Endothelial cell of umbilical vein (primary cell): ENCODE results near the gene SLC24A3. TPM values are rescaled to one million over a fixed set of nuclear protein-coding genes. Genes with fewer than 3 reads are reported as not detected.

Experiments used
- BruUV-seq: library from RNA; stranded (reverse); fragments of 400-500 nt; replicated peaks from 2 replicates; lab custom pipeline; 2021; lab: Mats Ljungman, UMichigan
- CTCF ChIA-PET: fragments of 300-600, 350-600 bp; sonication (Branson Sonifier 250); formaldehyde crosslinking; loops from one replicate; lab custom pipeline; 2021; ENCODE audit warnings: antibody characterized with exemption, inconsistent platforms; lab: Charles Lee
- POLR2A ChIA-PET: fragments of 300-600, 350-600 bp; sonication (Branson Sonifier 250); formaldehyde crosslinking; loops from one replicate; lab custom pipeline; 2021; ENCODE audit warnings: antibody characterized with exemption, inconsistent platforms; lab: Charles Lee
- DNase-seq: peaks from one replicate; pipeline ENCODE4 v3.0.0-alpha.2; 2011; ENCODE audit warnings: low read depth, low spot score
- FAIRE-seq: peaks from 2 replicates; lab custom pipeline; 2011; peaks lifted over from hg19 to GRCh38; lab: Jason Lieb, UNC
- H2AFZ ChIP-seq: 2 replicates; pipeline ENCODE4 v1.6.0; 2012; ENCODE audit warnings: low read depth, low read length, control low read depth, inconsistent platforms
- H3K27ac ChIP-seq: 2 replicates; pipeline ENCODE4 v1.5.1; 2011; ENCODE audit warnings: low read depth, mild to moderate bottlenecking, control low read depth, low read length, moderate library complexity; ENCODE audit not compliant: insufficient read depth
- H3K27me3 ChIP-seq, 2 experiments: 2 replicates each; pipeline versions ENCODE4 v1.6.0 to v1.6.1; 2011; ENCODE audit warnings: low read length in 2 of 2, mixed read lengths in 1 of 2; ENCODE audit not compliant: control insufficient read depth in 2 of 2, insufficient read depth in 2 of 2
- H3K36me3 ChIP-seq, 2 experiments: 2 replicates in 1 of 2; 3 replicates in 1 of 2; pipeline ENCODE4 v1.5.1; 2011; ENCODE audit warnings: low read length in 2 of 2, mild to moderate bottlenecking in 1 of 2, moderate library complexity in 1 of 2; ENCODE audit not compliant: control insufficient read depth in 2 of 2, insufficient read depth in 2 of 2; ENCODE audit errors: extremely low read depth in 1 of 2
- H3K4me1 ChIP-seq: 3 replicates; pipeline ENCODE4 v1.5.1; 2011; ENCODE audit warnings: mild to moderate bottlenecking, low read length; ENCODE audit not compliant: control insufficient read depth, insufficient read depth; ENCODE audit errors: extremely low read depth
- H3K4me2 ChIP-seq: 2 replicates; pipeline ENCODE4 v1.6.1; 2011; ENCODE audit warnings: low read length, control low read depth, mixed read lengths; ENCODE audit not compliant: insufficient read depth
- H3K4me3 ChIP-seq, 3 experiments: fragments of 200-600 bp in 1 of 3; sonication (generic), shearing (Covaris generic) in 1 of 3; replicated peaks in 1 of 3; 2 replicates each; pipeline ENCODE4 v1.5.1; 2011 to 2016; ENCODE audit warnings: control low read depth in 3 of 3, low read length in 3 of 3, mild to moderate bottlenecking in 2 of 3, inconsistent platforms in 1 of 3, low read depth in 1 of 3, moderate library complexity in 1 of 3; ENCODE audit not compliant: insufficient read depth in 1 of 3
- H3K79me2 ChIP-seq: 2 replicates; pipeline ENCODE4 v1.6.0; 2012; ENCODE audit warnings: low read length, inconsistent platforms; ENCODE audit not compliant: control insufficient read depth, insufficient read depth
- H3K9ac ChIP-seq: replicated peaks from 2 replicates; pipeline ENCODE3; 2011; ENCODE audit warnings: low read length, control low read depth; ENCODE audit not compliant: insufficient read depth; ENCODE audit errors: extremely low read depth
- H3K9me1 ChIP-seq: replicated peaks from 3 replicates; pipeline ENCODE4 v1.6.0; 2011; ENCODE audit warnings: mild to moderate bottlenecking, low read length; ENCODE audit not compliant: control insufficient read depth, insufficient read depth; ENCODE audit errors: extremely low read depth
- H3K9me3 ChIP-seq: replicated peaks from 2 replicates; pipeline ENCODE4 v1.5.1; 2012; ENCODE audit warnings: low read length, inconsistent platforms; ENCODE audit not compliant: control insufficient read depth, insufficient read depth
- H4K20me1 ChIP-seq: replicated peaks from 2 replicates; pipeline ENCODE3; 2011; ENCODE audit warnings: mild to moderate bottlenecking, low read length; ENCODE audit not compliant: control insufficient read depth, insufficient read depth; ENCODE audit errors: extremely low read depth
- EZH2 ChIP-seq: IDR thresholded peaks from 2 replicates; pipeline ENCODE4 v1.6.1; 2012; ENCODE audit warnings: borderline replicate concordance, low read depth, mild to moderate bottlenecking, moderate library complexity, low read length, inconsistent platforms; ENCODE audit not compliant: severe bottlenecking
- FOS ChIP-seq: IDR thresholded peaks from 2 replicates; pipeline ENCODE4 v1.6.1; 2011; ENCODE audit warnings: mild to moderate bottlenecking, low read length, moderate library complexity, borderline replicate concordance; ENCODE audit not compliant: insufficient read depth
- GATA2 ChIP-seq: IDR thresholded peaks from 2 replicates; pipeline ENCODE4 v1.7.0; 2011; ENCODE audit warnings: low read depth, mild to moderate bottlenecking, moderate library complexity, mixed read lengths, low read length; ENCODE audit not compliant: insufficient read length, insufficient read depth
- JUN ChIP-seq: IDR thresholded peaks from 2 replicates; pipeline ENCODE4 v1.6.1; 2011; ENCODE audit warnings: borderline replicate concordance, low read depth; ENCODE audit not compliant: insufficient read length, insufficient read depth
- MYC ChIP-seq: IDR thresholded peaks from one replicate; pipeline ENCODE4 v1.6.1; 2011; ENCODE audit warnings: mild to moderate bottlenecking, low read depth, low read length
- POLR2A ChIP-seq: IDR thresholded peaks from 2 replicates; pipeline ENCODE4 v1.6.1; 2012; ENCODE audit warnings: low read depth, mild to moderate bottlenecking, control low read depth, low read length
- POLR2AphosphoS5 ChIP-seq: IDR thresholded peaks from 2 replicates; pipeline ENCODE4 v1.6.1; 2012; ENCODE audit warnings: low read depth, mild to moderate bottlenecking, control low read depth, low read length, moderate library complexity; ENCODE audit not compliant: insufficient read depth
- dilution Hi-C: fragments of 300-500 bp; cut with MboI; formaldehyde crosslinking; loops from one replicate; pipeline ENCODE4 v1.15.0; 2019; ENCODE audit warnings: low sequenced_read_pairs; ENCODE audit not compliant: extremely low pct_ligation_motif_present
- intact Hi-C: fragments of 100-400 bp; cut with micrococcal nuclease; formaldehyde crosslinking; loops from one replicate; pipeline ENCODE4 v1.10.0; 2022
- polyA plus RNA-seq, 4 experiments: library from polyadenylated mRNA; depleted of rRNA in 3 of 4; stranded (reverse) in 3 of 4; unstranded in 1 of 4; fragments of >200 nt; gene quantifications; 2 replicates each; pipeline versions ENCODE4 v1.2.1 to v1.2.3, GENCODE V29; 2011 to 2012; ENCODE audit warnings: missing spikeins in 1 of 4
- total RNA-seq: library from RNA; stranded (reverse); gene quantifications from 2 replicates; pipeline ENCODE4 v1.2.3, GENCODE V29; 2021
- TF ChIP-seq, protein P1 (sequence below), 2 donors: IDR thresholded peaks; 1 replicate in 1 of 2; 2 replicates in 1 of 2; pipeline ENCODE4 v1.5.1; 2011; ENCODE audit warnings: low read length in 2 of 2, mild to moderate bottlenecking in 2 of 2, moderate library complexity in 2 of 2, control low read depth in 1 of 2, inconsistent platforms in 1 of 2, low read depth in 1 of 2; ENCODE audit not compliant: insufficient read depth in 1 of 2; ENCODE audit errors: extremely low read depth in 1 of 2
- TF ChIP-seq, protein P2 (sequence below): IDR thresholded peaks from 2 replicates; pipeline ENCODE4 v1.6.1; 2011; ENCODE audit not compliant: insufficient read depth, insufficient read length

Gene SLC24A3
- total and polyA plus RNA-seq, 2 donors (not counting 3 experiments of a cell fraction or from before 2014, with no cell fraction given): not detected

DNA sequence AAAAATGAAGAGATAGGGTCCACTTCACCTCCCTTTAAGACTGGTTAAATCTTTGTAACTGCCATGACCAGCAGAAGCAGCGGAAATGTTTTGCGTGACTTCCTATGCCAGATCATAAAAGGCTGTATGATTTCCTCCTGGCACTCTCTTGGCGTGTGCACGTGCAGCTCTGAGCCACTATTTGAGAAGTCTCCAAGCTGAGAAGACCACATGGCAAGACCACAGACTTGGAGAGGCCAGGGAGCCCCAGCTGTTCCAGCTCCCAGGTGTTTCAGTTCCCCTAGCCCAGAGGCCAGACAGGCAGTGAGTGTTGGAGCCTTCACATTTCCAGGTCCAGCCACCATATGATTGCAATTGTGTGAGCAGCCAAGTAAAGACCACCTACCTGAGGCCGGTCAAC lies 286.3 kb downstream of the SLC24A3 start:
- dilution Hi-C loops (no loop called here), intact Hi-C loops (no loop called here)
- CTCF ChIA-PET: no interaction called here
- no peak for FAIRE-seq
- H3K27ac ChIP-seq: no peak overlapping the region
- no peaks in the 10 kb centered on the region for H3K27me3 ChIP-seq
- TF ChIP-seq, protein P1, sequence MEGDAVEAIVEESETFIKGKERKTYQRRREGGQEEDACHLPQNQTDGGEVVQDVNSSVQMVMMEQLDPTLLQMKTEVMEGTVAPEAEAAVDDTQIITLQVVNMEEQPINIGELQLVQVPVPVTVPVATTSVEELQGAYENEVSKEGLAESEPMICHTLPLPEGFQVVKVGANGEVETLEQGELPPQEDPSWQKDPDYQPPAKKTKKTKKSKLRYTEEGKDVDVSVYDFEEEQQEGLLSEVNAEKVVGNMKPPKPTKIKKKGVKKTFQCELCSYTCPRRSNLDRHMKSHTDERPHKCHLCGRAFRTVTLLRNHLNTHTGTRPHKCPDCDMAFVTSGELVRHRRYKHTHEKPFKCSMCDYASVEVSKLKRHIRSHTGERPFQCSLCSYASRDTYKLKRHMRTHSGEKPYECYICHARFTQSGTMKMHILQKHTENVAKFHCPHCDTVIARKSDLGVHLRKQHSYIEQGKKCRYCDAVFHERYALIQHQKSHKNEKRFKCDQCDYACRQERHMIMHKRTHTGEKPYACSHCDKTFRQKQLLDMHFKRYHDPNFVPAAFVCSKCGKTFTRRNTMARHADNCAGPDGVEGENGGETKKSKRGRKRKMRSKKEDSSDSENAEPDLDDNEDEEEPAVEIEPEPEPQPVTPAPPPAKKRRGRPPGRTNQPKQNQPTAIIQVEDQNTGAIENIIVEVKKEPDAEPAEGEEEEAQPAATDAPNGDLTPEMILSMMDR (IDR thresholded peaks at IDR 0.05; ENCODE audit: extremely low read depth in 1 of 2, insufficient read depth in 1 of 2, low read depth in 1 of 2, low read length in 2 of 2): no peak
- no peak for TF ChIP-seq POLR2A
- no peak for TF ChIP-seq EZH2
- no peak for TF ChIP-seq GATA2
- no peak for TF ChIP-seq FOS
- no peak for TF ChIP-seq JUN
- TF ChIP-seq POLR2AphosphoS5: no peak
- no peak for TF ChIP-seq MYC
- TF ChIP-seq, protein P2, sequence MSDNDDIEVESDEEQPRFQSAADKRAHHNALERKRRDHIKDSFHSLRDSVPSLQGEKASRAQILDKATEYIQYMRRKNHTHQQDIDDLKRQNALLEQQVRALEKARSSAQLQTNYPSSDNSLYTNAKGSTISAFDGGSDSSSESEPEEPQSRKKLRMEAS: no peak
- no TSS peak for BruUV-seq
- no peak overlapping the region for H2AFZ ChIP-seq
- H3K36me3 ChIP-seq: no peaks in the 10 kb centered on the region
- H3K9me3 ChIP-seq: no peaks in the 10 kb centered on the region
- no peak overlapping the region for H3K4me3 ChIP-seq
- H3K4me2 ChIP-seq: no peak overlapping the region
- no peak for DNase-seq
- no peaks in the 10 kb centered on the region for H3K4me1 ChIP-seq
- H3K9me1 ChIP-seq: no peaks in the 10 kb centered on the region
- POLR2A ChIA-PET: no interaction called here
- no peaks in the 10 kb centered on the region for H4K20me1 ChIP-seq
- no peaks in the 10 kb centered on the region for H3K79me2 ChIP-seq
- no peak overlapping the region for H3K9ac ChIP-seq
